PC-3 (cell line): ENCODE results near the gene CSPG4. TPM values are rescaled to one million over a fixed set of nuclear protein-coding genes. Genes with fewer than 3 reads are reported as not detected.

Experiments
- ATAC-seq: fragments of 200-7000 bp; cut with Tn5 transposase; 2 replicates; pipeline ENCODE4 v1.9.1; 2020; ENCODE audit warnings: mild to moderate bottlenecking, moderate library complexity
- BruUV-seq: library from RNA; stranded (reverse); fragments of 400-500 nt; replicated peaks from 2 replicates; lab custom pipeline; 2021; lab: Mats Ljungman, UMichigan
- CTCF ChIA-PET: fragments of 300-600 bp; sonication (Branson Sonifier 250); formaldehyde crosslinking; loops from one replicate; lab custom pipeline; 2022; ENCODE audit warnings: antibody characterized with exemption; lab: Charles Lee
- POLR2A ChIA-PET: fragments of 300-600 bp; sonication (Branson Sonifier 250); formaldehyde crosslinking; loops from one replicate; lab custom pipeline; 2022; ENCODE audit warnings: antibody characterized with exemption; ENCODE audit not compliant: unreplicated experiment; lab: Charles Lee
- DNase-seq: peaks from one replicate; pipeline ENCODE4 v3.0.0-alpha.2; 2015
- H2AFZ ChIP-seq: fragments of 300-600 bp; sonication (generic); 2 replicates; pipeline ENCODE4 v1.6.0; 2016; ENCODE audit warnings: antibody characterized with exemption, low read length
- H3F3A ChIP-seq: fragments of 300-600 bp; sonication (generic); one replicate; pipeline ENCODE4 v1.6.0; 2017; ENCODE audit warnings: antibody characterized with exemption, low read length, control low read depth, mild to moderate bottlenecking; ENCODE audit not compliant: unreplicated experiment
- H3K27ac ChIP-seq: fragments of 300-600 bp; sonication (generic); 2 replicates; pipeline ENCODE4 v1.5.1; 2016; ENCODE audit warnings: mild to moderate bottlenecking, low read length
- H3K27me3 ChIP-seq: fragments of 300-600 bp; sonication (generic); 2 replicates; pipeline ENCODE4 v1.6.1; 2016; ENCODE audit warnings: low read length, mixed read lengths
- H3K36me3 ChIP-seq: fragments of 300-600 bp; sonication (generic); 2 replicates; pipeline ENCODE4 v1.6.1; 2016; ENCODE audit warnings: low read depth, mixed run types, low read length, mixed read lengths
- H3K4me1 ChIP-seq: fragments of 300-600 bp; sonication (generic); 2 replicates; pipeline ENCODE4 v1.5.1; 2016; ENCODE audit warnings: low read length; ENCODE audit not compliant: insufficient read depth
- H3K4me2 ChIP-seq: fragments of 300-600 bp; sonication (generic); 2 replicates; pipeline ENCODE4 v1.6.0; 2016; ENCODE audit warnings: low read length
- H3K4me3 ChIP-seq: fragments of 300-600 bp; sonication (generic); 2 replicates; pipeline ENCODE4 v1.5.1; 2016; ENCODE audit warnings: mild to moderate bottlenecking, low read length, mixed read lengths
- H3K79me2 ChIP-seq: fragments of 300-600 bp; sonication (generic); 2 replicates; pipeline ENCODE4 v1.6.1; 2017; ENCODE audit warnings: low read length, mixed read lengths
- H3K9ac ChIP-seq: fragments of 300-600 bp; sonication (generic); 2 replicates; pipeline ENCODE4 v1.6.0; 2016; ENCODE audit warnings: mild to moderate bottlenecking, low read length
- H3K9me2 ChIP-seq: fragments of 300-600 bp; sonication (generic); replicated peaks from 2 replicates; pipeline ENCODE4 v1.6.1; 2016; ENCODE audit warnings: mixed run types, low read length, mixed read lengths
- H3K9me3 ChIP-seq: fragments of 300-600 bp; sonication (generic); 2 replicates; pipeline ENCODE4 v1.6.1; 2016; ENCODE audit warnings: low read length, mixed read lengths
- H4K20me1 ChIP-seq: fragments of 300-600 bp; sonication (generic); 2 replicates; pipeline ENCODE4 v1.6.1; 2016; ENCODE audit warnings: low read length, mixed read lengths
- CTCF ChIP-seq: fragments of 300-600 bp; sonication (generic); conservative IDR thresholded peaks from 2 replicates; pipeline ENCODE4 v1.5.1; 2017; ENCODE audit warnings: antibody characterized with exemption, low read depth, mild to moderate bottlenecking, low read length
- EZH2 ChIP-seq: fragments of 300-600 bp; sonication (generic); IDR thresholded peaks from one replicate; pipeline ENCODE4 v1.6.1; 2017; ENCODE audit warnings: antibody characterized with exemption, mild to moderate bottlenecking, low read length; ENCODE audit not compliant: unreplicated experiment
- EZH2phosphoT487 ChIP-seq: fragments of 300-600 bp; sonication (generic); IDR thresholded peaks from 2 replicates; pipeline ENCODE4 v1.6.1; 2018; ENCODE audit warnings: mild to moderate bottlenecking, antibody characterized with exemption, low read length, borderline replicate concordance
- intact Hi-C: fragments of 100-400 bp; cut with micrococcal nuclease; formaldehyde crosslinking; loops from 2 replicates; pipeline ENCODE4 v1.9.0; 2023
- total RNA-seq: library from RNA; depleted of rRNA; stranded (reverse); fragments of >200 nt; gene quantifications from 2 replicates; pipeline ENCODE4 v1.2.3, GENCODE V29; 2014

CSPG4 gene
- total RNA-seq, 1 experiment from 2014 or later, result 2.0 TPM

GRCh38 chr15:75695634-75696310, 16.9 kb downstream of the CSPG4 start:
- Histone ChIP-seq H3K36me3 (no peaks in the 10 kb centered on the region), H3K27me3 (no peaks in the 10 kb centered on the region), H3K4me2 (no peak overlapping the region), H4K20me1 (no peaks in the 10 kb centered on the region), H2AFZ (no peak overlapping the region), H3K9ac (no peak overlapping the region), H3K4me1 (peaks cover 23% of the 10 kb centered on the region), H3K9me2 (no peaks in the 10 kb centered on the region), H3K9me3 (no peaks in the 10 kb centered on the region), H3K4me3 (no peak overlapping the region), H3K27ac (no peak overlapping the region), H3K79me2 (no peaks in the 10 kb centered on the region), H3F3A (no peaks in the 10 kb centered on the region)
- no peak for TF ChIP-seq EZH2phosphoT487
- no peak for TF ChIP-seq EZH2
- no peak for TF ChIP-seq CTCF
- ChIA-PET CTCF (no interaction called here), POLR2A (no interaction called here)
- intact Hi-C loops, result no loop called here
- ATAC-seq, result no peak
- no peak for DNase-seq
- BruUV-seq, result no TSS peak

DNA sequence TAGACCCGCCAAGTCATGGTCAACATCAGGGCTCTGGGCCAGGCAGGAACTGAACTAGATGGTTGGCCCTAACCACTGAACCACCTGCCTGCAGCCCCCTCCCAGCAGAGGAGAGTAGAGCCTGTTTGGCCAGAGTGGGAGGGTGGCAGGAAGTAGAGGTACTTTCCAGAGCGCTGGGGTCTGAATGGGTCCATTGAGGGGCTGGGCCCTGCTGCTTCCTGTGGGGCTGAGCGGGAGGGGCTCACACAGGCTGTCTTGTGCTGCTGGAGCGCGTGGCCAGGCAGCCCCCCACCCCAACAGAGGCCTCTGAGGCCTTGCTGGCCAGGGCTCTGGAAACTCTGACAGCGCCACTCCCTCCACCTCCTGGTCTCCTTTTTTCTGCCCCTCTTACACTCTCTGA, 17.4 kb downstream of the CSPG4 start:
- no TSS peak for BruUV-seq
- Histone ChIP-seq H3K4me2 (no peak overlapping the region), H2AFZ (no peak overlapping the region)

More for the DNA sequence above, 17.4 kb downstream of the CSPG4 start:
- ATAC-seq (no peak), DNase-seq (no peak)
- ChIA-PET CTCF (interaction anchor here (0.8 to 1.0 kb wide), 2 partner anchors 11 to 115 kb away, joined by 4 to 6 read pairs; no protein-coding TSS in a partner anchor), POLR2A (no interaction called here)
- H3K9ac ChIP-seq, result no peak overlapping the region
- no peaks in the 10 kb centered on the region for H3K79me2 ChIP-seq
- no peaks in the 10 kb centered on the region for H3K9me2 ChIP-seq
- H3K9me3 ChIP-seq, result no peaks in the 10 kb centered on the region
- H3F3A ChIP-seq, result no peaks in the 10 kb centered on the region
- peaks cover 18% of the 10 kb centered on the region for H3K4me1 ChIP-seq
- H3K4me3 ChIP-seq, result no peak overlapping the region
- intact Hi-C loops, result no loop called here
- H3K36me3 ChIP-seq, result no peaks in the 10 kb centered on the region
- no peaks in the 10 kb centered on the region for H4K20me1 ChIP-seq
- TF ChIP-seq EZH2 (no peak), CTCF (no peak), EZH2phosphoT487 (no peak)
- no peaks in the 10 kb centered on the region for H3K27me3 ChIP-seq
- H3K27ac ChIP-seq, result no peak overlapping the region
